ENCODE measurements around the gene EIF2B2.
A peak's percentile ranks its signal among the peaks of the same experiment; 100 is the strongest.

Gene EIF2B2

DNA sequence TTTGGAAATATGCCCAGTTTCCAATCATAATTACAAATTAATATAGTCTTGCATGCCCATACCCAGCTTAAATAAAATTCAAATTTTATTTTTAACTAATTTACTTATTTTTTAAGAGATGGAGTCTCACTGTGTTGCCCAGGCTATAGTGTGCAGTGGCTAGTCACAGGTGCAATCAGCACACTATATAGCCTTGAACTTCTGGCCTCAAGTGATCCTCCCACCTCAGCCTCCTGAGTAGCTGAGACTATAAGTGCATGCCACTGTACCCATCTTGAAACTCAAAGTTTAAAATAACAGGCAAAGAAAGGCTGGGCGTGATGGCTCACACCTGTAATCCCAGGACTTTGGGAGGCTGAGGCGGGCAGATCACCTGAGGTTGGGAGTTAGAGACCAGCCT lies 38.2 kb downstream of the EIF2B2 start:
- no peak for DNase-seq (ENCODE audit: low read depth in 2 of 2, low spot score in 1 of 2)

DNA sequence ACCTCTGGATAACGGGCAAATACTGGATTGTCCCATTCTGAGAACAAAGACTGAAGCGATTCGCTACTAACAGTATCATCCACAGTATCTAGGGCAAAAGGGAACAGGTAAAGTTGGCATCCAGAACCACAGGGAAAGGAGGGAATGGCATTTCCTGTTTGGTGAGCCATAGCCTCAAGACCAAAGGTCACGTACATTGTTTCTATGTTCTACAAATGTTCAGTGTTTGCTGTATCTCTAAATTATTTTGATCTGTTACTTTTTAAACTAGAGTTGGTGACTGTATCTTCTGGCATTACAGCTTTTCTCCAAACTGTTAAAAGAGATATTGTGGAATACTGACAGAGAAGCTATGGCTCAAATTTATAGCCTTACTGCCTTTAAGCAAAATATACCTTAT lies 38.9 kb downstream of the EIF2B2 start:
- DNase-seq (ENCODE audit: low read depth in 2 of 2, low spot score in 1 of 2): no peak

DNA sequence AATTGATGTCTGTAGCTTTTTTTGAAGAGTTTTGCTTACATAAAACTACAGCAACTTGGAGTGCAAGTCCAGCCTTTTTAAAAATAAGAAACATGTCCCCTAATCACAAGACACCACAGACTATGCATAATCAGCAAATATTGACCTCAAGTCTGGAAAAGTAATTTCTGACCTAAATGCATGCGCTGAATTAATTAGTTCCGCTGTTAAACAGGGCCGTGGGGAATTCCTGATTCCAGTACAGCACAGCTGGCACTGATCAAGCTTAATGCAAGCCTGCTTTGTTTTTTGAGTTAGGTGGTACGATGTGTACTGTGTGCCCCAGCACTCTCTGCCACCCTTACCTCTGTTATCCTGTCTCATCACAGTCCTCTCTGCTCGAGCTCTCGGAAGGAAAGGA lies 39.3 kb downstream of the EIF2B2 start:
- no peak for DNase-seq (ENCODE audit: low read depth in 2 of 2, low spot score in 1 of 2)

DNA sequence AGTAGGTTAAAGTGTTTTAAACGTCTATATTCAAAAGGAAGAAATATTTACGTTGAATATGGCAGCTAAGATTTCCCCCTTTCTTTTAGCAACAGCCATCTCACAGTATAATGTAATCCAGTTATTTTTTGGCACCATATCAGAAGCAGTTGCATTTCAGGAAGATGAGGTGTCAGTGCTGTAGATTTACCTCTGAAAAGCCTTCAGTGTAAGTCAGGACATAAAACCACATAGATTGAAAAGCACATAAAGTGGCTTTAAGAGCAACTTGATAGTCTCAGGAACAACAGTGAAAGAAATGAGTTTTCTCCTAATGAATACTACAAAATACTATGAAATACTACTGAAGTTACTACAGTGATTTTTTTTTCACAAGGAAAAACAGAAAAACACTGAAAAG lies 41.6 kb downstream of the EIF2B2 start:
- no peak for DNase-seq (ENCODE audit: low read depth in 2 of 2, low spot score in 1 of 2)

DNA sequence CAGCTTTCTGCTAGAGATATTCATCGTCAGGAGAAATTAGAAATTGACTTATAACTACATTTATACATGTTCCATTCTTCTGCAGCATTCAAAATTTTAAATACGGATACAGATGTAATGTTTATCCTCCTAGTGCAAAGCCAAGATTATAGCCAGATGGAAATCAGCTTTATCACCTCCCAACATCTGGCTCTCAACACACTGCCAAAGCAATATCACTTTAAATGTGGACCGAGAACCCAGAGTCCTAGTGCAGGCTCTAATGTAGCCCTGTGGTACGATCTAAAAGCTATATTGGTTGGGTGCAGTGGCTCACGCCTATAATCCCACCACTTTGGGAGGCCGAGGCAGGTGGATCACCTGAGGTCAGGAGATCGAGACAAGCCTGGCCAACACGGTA lies 42.0 kb downstream of the EIF2B2 start:
- no peak for DNase-seq (ENCODE audit: low read depth in 2 of 2, low spot score in 1 of 2)

DNA sequence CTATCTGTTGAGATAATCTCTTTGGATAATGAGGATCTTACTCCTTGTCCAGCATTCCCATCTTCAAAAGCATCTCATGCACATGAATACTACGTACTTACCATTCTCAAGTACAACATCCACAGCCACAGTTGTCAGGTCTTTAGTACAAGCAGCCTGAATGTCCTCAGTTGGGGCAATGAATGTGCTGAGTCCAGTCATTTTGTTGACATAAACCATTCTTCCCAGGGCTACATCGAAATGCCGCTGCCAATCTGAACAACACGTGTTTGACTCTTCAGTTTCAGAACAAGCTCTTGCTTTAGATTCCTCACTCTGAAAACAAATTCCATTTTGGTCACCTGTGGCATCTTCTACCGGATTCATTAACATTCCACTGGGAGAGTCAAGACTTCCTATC lies 43.6 kb downstream of the EIF2B2 start:
- no peak for DNase-seq (ENCODE audit: low read depth in 2 of 2, low spot score in 1 of 2)

DNA sequence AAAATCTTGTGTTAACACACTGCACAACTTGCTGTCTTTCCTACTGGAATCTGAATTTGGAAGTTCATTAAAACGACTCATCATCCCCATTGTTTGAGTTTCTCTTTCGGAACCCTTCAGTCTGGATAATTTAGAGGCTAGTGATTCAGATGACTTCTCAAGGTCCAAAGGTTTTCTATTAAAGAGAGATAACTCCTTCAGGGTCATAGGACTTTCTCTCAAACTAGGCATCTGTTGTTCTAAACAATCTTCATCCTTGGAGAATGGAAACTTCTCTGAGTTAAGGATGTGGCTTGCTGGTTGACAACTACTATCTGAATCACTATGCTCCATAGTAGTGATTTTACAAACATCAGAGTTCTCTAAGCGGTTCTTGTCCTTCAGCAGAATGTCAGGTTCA lies 44.2 kb downstream of the EIF2B2 start:
- no peak for DNase-seq (ENCODE audit: low read depth in 2 of 2, low spot score in 1 of 2)

DNA sequence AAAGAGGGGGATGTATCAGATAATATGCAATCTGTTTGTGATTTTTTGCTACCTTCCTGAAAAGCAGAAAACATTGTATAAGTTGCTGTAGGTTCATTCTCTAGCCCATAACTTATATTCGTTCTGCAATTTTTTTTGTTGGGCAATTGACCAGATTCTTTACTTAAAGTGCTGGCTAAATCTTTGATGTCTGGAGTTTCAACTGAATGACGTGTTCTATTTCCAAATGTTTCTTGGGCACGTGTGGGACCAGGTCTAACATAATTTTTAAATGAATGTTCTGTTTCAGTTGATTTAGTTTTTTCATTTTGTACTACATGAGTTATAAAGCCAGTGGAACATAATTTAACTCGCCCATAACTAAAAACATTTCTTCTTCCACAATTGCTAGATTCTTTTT lies 44.8 kb downstream of the EIF2B2 start:
- DNase-seq (ENCODE audit: low read depth in 2 of 2, low spot score in 1 of 2): no peak

DNA sequence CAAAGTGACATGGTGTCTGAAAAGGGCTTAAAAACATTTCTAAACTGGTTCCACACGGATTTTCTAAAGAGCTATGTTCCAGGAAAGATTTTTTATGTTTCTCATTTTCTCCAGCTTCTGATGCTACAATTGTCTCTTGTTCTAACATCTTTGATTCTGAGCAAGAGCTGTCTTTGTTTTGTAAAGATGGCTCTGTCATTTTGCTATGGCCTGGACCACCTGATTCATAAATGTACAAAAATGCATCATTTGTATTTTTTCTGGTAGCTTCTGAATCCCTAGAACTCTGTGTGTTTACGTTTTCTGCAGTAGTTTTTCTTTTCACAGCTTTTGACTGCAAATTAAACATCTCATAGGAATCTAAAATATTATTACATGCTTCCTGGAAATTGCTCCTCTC lies 45.4 kb downstream of the EIF2B2 start:
- no peak for DNase-seq (ENCODE audit: low read depth in 2 of 2, low spot score in 1 of 2)

DNA sequence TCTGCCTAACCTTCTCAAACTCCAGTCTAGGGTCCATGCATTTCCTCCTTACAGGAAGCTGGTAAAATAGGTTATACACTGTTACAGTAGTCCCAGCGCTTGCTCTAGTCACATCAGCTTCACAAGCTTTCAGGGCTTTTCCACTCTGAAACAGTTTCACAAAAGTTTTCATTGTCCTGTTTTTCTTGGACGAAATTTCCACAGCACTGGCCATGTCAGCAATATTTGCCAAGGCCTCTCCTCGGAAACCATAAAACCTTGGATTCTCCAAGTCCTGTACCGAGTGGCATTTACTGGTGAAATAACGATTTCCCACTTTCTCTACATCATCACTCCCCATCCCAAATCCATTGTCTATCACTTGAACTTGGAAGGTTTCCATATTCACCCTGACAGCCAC lies 46.4 kb downstream of the EIF2B2 start:
- no peak for DNase-seq (ENCODE audit: low read depth in 2 of 2, low spot score in 1 of 2)

DNA sequence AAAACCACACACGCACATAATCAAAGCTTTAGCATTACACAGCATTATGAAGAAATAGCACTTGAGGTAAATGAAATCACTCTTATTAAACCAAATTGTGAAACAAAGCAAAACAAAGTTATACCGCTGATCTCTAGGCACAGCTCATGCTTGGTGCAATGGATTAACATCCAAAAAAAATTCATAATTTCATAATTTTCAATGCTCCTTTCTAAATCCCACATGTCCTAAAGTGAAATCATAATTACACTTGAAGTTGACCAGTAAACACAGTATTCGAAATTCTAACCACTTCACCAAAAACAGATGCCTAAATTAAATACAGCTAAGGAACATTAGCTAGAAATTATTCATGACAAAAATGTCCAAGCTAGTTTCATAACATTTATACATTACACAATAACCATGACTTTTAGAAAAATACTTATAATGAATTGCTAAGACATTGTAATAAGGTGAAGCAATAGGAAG lies 47.0 kb downstream of the EIF2B2 start:
- no peak for DNase-seq (ENCODE audit: low read depth in 2 of 2, low spot score in 1 of 2)

DNA sequence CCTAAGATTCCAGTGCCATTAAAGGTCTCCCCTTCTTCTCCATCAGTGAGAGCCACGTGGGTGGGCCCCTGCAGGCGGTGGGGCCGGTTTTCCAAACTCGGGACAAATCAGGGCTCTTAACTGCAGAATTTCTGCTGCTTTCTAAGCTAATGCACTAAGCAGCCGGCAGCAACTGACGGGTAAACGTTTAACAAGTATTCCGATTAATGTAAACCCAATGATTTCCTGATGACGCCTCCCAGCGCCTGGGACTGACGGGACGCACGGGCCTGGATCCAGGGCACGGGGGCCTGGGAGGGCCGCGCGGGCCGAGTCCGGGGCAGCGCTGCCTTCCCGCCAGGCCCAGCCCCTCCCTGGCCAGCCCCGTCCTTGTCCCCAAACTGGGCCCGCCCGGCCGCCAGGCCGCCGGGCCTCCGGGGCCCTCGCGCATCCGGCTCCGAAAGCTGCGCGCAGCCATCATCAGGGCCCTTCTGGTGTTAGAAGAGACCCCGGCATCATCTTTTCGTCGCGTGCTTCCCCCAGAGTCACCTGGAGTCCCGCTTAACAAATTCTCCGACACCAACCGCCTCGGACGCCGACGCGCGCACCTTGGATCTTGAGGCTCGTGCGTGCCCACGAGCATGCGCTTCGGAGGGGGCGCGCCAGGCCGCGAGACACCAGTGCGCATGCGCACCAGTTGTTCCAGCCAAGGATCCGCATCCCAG lies 48.3 kb downstream of the EIF2B2 start, which contains the start of gene MLH3:
Gene MLH3, minus strand, starts transcription at position 616 of the 704 bp plus-strand sequence. CDS start 1,812 bp downstream, outside the sequence.
- DNase-seq (ENCODE audit: low read depth in 2 of 2, low spot score in 1 of 2): peak; percentile 59 to 61

DNA sequence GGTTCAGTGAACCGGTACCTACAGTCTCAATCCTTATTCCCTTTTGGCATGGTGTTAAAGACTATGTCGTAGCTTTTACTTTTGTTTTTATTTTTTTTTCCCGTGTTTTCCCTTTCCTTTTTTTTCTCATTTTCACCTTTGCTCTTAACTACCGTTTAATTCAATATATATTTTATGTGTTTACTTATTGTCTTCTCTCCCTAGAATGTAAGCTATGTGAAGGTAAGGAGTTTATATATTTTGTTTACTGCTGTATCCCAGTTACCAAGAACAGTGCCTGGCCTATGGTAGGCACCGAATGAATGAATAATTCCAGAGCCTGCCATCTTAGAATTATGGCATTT lies 48.8 kb downstream of the EIF2B2 start:
- no peak for DNase-seq (ENCODE audit: low read depth in 2 of 2, low spot score in 1 of 2)

DNA sequence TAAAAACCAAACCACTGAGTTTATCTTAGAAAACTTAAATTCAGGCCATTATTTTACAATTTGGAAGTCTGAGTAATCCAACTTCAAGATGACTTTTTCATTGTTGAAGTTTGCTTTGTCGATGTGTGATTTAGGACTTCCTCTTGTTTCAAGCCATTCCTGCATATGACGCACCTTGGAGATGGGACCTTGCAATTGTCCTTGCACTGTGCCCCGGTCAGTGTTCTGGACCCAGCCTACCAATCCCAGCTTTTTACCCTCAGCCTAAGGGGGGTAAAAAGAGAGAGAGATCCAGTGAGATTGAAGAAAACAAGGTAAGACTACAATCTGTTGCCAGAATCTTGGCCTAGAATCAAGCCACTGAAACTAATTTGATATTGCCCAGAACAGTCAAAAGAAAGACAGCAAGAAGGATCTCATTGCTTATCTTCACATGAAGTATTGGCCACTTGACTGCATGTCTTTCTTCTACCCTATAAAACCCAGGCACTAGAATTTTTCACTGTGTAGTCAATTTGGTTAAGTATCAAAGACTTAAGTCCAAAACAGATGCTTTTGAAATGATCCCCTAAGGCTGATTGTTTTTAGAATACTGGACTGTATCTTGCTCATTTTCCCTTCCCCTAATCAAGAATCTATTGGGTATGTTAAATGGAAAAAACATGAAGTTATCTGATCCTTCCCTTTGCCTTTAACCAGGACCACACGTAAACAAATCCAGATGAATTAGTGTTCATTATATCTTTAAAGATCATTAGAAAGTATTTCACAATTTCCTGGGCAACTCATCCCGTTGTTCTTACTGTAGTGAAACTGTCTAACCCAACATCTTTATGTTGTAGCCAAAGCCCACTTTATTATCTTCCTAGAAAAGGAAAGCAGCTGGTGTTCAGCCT lies 50.9 kb downstream of the EIF2B2 start:
- DNase-seq (ENCODE audit: low read depth in 2 of 2, low spot score in 1 of 2): no peak

DNA sequence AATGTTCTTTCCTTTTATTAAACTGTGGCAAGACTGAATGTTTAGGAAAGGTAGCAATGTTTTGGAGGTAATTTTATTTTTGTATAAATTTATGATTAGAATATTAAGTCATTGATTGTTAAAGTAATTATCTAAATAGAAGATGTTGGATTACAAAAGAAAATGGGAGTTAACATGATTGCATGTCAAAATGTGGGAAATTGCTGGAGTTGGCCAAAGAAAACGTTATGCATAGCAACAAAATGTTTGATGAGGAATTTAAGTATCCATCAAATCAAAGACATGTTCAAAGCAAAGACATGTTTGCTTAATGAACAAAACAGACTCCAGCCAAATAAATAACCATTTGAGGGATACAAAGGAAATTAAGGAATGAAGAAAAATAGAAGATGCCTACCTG lies 51.7 kb downstream of the EIF2B2 start:
- DNase-seq (ENCODE audit: low read depth in 2 of 2, low spot score in 1 of 2): no peak

DNA sequence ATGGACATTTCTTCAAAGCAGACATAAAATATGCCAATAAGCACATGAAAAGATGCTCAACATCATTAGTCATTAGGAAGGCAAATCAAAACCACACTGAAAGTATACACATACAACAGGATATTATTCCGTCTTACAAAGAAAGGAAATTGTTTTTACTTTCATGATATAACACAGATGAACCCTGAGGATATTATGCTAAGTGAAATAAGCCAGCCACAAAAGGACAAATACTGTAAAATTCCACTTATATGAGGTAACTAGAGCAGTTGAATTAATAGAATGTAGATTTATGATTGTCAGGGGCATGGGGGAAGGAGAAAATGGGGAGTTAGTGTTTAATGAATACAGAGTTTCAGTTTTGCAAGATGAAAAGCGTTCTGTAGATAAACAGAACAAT lies 56.9 kb downstream of the EIF2B2 start:
- DNase-seq (ENCODE audit: low read depth in 2 of 2, low spot score in 1 of 2): no peak

DNA sequence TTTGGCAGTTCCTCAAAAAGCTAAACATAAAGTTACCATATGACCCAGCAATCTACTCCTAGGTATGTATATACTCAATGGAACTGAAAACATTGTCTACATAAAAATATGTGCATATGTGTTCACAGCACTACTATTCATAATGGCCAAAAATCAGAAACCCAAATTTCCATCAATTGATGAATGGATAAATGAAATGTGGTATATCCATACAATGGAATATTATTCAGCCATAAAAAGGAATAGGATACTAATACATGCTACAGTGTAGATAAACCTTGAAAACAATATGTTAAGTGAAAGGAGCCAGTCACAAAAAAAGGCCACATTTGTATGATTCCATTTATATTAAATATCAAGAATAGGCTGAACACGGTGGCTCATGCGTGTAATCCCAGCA lies 57.7 kb downstream of the EIF2B2 start:
- no peak for DNase-seq (ENCODE audit: low read depth in 2 of 2, low spot score in 1 of 2)
